Head of caudate nucleus (tissue), 42 donors: ENCODE results near the gene CPLANE1.
A peak's percentile ranks its signal among the peaks of the same experiment; 100 is the strongest.
"Not testable (repeated sequence)": the region's sequence is repeated elsewhere in the genome, so short reads cannot be mapped to it uniquely, and the experiment has no call there.

ENCODE experiments used
- DNase-seq, 42 donors: peaks; one replicate each; pipeline versions ENCODE4 v3.0.0 to v3.0.0-alpha.2; 2020 to 2021; ENCODE audit warnings: mixed read lengths in 7 of 42
- intact Hi-C: fragments of 100-400 bp; cut with DNase I; formaldehyde crosslinking; loops from one replicate; pipeline ENCODE4 v1.15.0; 2022

CPLANE1 gene

GRCh38 chr5:37248970-37249814, at the start of gene CPLANE1:
CPLANE1 (minus strand) TSS chr5:37249376; CDS start chr5:37247698, 1,678 bp downstream.
- intact Hi-C loops: no loop called here
- DNase-seq: peak; percentile 29 to 90 (median 79)

- DNase-seq, intact Hi-C loops: not testable (repeated sequence)
Observed at GRCh38 chr5:37296313-37296712, 47.1 kb upstream of the CPLANE1 start.

GRCh38 chr5:37283214-37283820, 34.1 kb upstream of the CPLANE1 start:
- no peak for DNase-seq
- intact Hi-C loops: no loop called here

GRCh38 chr5:37275511-37275910, 26.3 kb upstream of the CPLANE1 start:
- no peak for DNase-seq
- intact Hi-C loops: no loop called here

- intact Hi-C loops: no loop called here
- no peak for DNase-seq
Observed at GRCh38 chr5:37272511-37272910, 23.3 kb upstream of the CPLANE1 start.

- DNase-seq, intact Hi-C loops: not testable (repeated sequence)
Observed at GRCh38 chr5:37268100-37268499, 18.9 kb upstream of the CPLANE1 start.

GRCh38 chr5:37255774-37256358, 6.7 kb upstream of the CPLANE1 start:
- intact Hi-C loops: no loop called here

GRCh38 chr5:37254581-37254980, 5.4 kb upstream of the CPLANE1 start:
- no peak for DNase-seq
- intact Hi-C loops: no loop called here

More at GRCh38 chr5:37255774-37256358, 6.7 kb upstream of the CPLANE1 start:
- no peak for DNase-seq

GRCh38 chr5:37251665-37252064, 2.5 kb upstream of the CPLANE1 start:
- no peak for DNase-seq
- intact Hi-C loops: no loop called here

- DNase-seq: peak in 10 of 42 donors; percentile 7 to 43 (median 30)
- intact Hi-C loops: no loop called here
Observed at GRCh38 chr5:37249815-37250164, 614 bp upstream of the CPLANE1 start.

- intact Hi-C loops: no loop called here
- peak in 6 of 42 donors; percentile 6 to 21 (median 13) for DNase-seq
Observed at GRCh38 chr5:37248421-37248969, 681 bp downstream of the CPLANE1 start.

GRCh38 chr5:37247496-37247895, 1.7 kb downstream of the CPLANE1 start:
- DNase-seq: no peak
- intact Hi-C loops: no loop called here

GRCh38 chr5:37247036-37247435, 2.1 kb downstream of the CPLANE1 start:
- DNase-seq: no peak
- intact Hi-C loops: no loop called here

GRCh38 chr5:37234288-37234687, 14.9 kb downstream of the CPLANE1 start:
- no peak for DNase-seq
- intact Hi-C loops: no loop called here

GRCh38 chr5:37226377-37226776, 22.8 kb downstream of the CPLANE1 start:
- intact Hi-C loops: no loop called here
- DNase-seq: no peak

- intact Hi-C loops: no loop called here
- DNase-seq: no peak
Observed at GRCh38 chr5:37222181-37222580, 27.0 kb downstream of the CPLANE1 start.

- DNase-seq, intact Hi-C loops: not testable (repeated sequence)
Observed at GRCh38 chr5:37220426-37220825, 28.8 kb downstream of the CPLANE1 start.

GRCh38 chr5:37219384-37219783, 29.8 kb downstream of the CPLANE1 start:
- DNase-seq, intact Hi-C loops: not testable (repeated sequence)

- no peak for DNase-seq
- intact Hi-C loops: no loop called here
Observed at GRCh38 chr5:37217976-37218375, 31.2 kb downstream of the CPLANE1 start.

- intact Hi-C loops: no loop called here
- DNase-seq: no peak
Observed at GRCh38 chr5:37214550-37214949, 34.6 kb downstream of the CPLANE1 start.
